Liver (tissue), 3 donors: ENCODE results near the gene SERPINA3.

Source experiments
- RAD21 ChIP-seq, 2 donors: IDR thresholded peaks; 2 replicates each; pipeline ENCODE4 v1.6.1; 2016; ENCODE audit warnings: antibody characterized with exemption in 2 of 2, mild to moderate bottlenecking in 2 of 2
- SP1 ChIP-seq: IDR thresholded peaks from 2 replicates; pipeline ENCODE4 v1.6.1; 2018; ENCODE audit warnings: antibody characterized with exemption, mild to moderate bottlenecking
- TAF1 ChIP-seq: conservative IDR thresholded peaks from 2 replicates; pipeline ENCODE4 v1.6.1; 2016; ENCODE audit warnings: antibody characterized with exemption, mild to moderate bottlenecking
- TF ChIP-seq, protein P1 (sequence below): fragments of 150-350 bp; IDR thresholded peaks from 2 replicates; pipeline ENCODE4 v1.5.1; 2017; ENCODE audit warnings: improper control_type of control experiment, low read depth, low read length; ENCODE audit not compliant: missing input control
- TF ChIP-seq, protein P2 (sequence below): IDR thresholded peaks from 2 replicates; pipeline ENCODE4 v1.6.1; 2016; ENCODE audit warnings: antibody characterized with exemption, mild to moderate bottlenecking
- TF ChIP-seq, protein P3 (sequence below): IDR thresholded peaks from 2 replicates; pipeline ENCODE4 v1.6.1; 2016; ENCODE audit warnings: antibody characterized with exemption
- TF ChIP-seq, protein P4 (sequence below): IDR thresholded peaks from 2 replicates; pipeline ENCODE4 v1.6.1; 2016; ENCODE audit warnings: antibody characterized with exemption
- donor health status: healthy.
- donor health status: healthy.

DNA sequence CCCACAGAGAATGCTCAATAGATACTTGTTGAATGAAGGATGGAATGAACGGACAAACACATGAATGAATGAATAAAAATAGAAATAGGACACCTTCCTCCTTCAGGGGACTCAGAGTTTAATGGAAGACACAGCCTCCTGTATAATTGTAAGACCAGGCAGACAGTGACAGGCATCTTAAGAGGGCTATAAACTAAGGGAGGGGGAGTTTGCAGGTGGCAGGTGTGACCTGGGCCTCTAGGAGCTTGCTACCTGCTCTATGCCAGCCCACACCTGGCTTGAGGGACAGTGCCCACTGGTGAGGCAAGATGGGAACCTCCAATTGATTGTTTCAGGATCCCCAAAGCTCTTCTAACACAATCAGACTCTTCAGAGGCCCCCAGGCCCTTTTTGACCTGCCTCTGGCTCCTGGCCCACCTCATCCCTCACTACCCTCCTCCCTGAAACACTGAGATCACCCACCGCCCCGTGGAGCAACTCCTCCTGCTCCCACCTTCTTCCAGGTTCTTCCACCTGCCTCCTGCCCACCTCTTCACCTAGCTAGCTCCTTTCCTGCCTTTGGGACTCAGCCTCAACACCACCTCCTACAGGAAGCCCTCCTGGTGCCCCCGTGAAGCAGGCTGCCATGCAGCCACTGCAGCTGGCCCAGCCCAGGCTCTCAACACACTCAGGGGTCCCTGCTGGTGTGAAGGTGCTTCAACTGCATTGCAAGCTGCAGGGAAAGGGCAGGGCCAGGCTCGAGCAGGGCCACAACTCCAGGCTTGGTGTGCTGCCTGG is 9.4 kb downstream of the SERPINA3 start:
- TF ChIP-seq RAD21 (IDR thresholded peaks at IDR 0.05) (no peak), TAF1 (no peak), SP1 (no peak)
- TF ChIP-seq, protein P1, sequence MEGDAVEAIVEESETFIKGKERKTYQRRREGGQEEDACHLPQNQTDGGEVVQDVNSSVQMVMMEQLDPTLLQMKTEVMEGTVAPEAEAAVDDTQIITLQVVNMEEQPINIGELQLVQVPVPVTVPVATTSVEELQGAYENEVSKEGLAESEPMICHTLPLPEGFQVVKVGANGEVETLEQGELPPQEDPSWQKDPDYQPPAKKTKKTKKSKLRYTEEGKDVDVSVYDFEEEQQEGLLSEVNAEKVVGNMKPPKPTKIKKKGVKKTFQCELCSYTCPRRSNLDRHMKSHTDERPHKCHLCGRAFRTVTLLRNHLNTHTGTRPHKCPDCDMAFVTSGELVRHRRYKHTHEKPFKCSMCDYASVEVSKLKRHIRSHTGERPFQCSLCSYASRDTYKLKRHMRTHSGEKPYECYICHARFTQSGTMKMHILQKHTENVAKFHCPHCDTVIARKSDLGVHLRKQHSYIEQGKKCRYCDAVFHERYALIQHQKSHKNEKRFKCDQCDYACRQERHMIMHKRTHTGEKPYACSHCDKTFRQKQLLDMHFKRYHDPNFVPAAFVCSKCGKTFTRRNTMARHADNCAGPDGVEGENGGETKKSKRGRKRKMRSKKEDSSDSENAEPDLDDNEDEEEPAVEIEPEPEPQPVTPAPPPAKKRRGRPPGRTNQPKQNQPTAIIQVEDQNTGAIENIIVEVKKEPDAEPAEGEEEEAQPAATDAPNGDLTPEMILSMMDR = no peak
- TF ChIP-seq, protein P2, sequence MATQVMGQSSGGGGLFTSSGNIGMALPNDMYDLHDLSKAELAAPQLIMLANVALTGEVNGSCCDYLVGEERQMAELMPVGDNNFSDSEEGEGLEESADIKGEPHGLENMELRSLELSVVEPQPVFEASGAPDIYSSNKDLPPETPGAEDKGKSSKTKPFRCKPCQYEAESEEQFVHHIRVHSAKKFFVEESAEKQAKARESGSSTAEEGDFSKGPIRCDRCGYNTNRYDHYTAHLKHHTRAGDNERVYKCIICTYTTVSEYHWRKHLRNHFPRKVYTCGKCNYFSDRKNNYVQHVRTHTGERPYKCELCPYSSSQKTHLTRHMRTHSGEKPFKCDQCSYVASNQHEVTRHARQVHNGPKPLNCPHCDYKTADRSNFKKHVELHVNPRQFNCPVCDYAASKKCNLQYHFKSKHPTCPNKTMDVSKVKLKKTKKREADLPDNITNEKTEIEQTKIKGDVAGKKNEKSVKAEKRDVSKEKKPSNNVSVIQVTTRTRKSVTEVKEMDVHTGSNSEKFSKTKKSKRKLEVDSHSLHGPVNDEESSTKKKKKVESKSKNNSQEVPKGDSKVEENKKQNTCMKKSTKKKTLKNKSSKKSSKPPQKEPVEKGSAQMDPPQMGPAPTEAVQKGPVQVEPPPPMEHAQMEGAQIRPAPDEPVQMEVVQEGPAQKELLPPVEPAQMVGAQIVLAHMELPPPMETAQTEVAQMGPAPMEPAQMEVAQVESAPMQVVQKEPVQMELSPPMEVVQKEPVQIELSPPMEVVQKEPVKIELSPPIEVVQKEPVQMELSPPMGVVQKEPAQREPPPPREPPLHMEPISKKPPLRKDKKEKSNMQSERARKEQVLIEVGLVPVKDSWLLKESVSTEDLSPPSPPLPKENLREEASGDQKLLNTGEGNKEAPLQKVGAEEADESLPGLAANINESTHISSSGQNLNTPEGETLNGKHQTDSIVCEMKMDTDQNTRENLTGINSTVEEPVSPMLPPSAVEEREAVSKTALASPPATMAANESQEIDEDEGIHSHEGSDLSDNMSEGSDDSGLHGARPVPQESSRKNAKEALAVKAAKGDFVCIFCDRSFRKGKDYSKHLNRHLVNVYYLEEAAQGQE = no peak
- TF ChIP-seq, protein P3, sequence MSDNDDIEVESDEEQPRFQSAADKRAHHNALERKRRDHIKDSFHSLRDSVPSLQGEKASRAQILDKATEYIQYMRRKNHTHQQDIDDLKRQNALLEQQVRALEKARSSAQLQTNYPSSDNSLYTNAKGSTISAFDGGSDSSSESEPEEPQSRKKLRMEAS = no peak
- TF ChIP-seq, protein P4, sequence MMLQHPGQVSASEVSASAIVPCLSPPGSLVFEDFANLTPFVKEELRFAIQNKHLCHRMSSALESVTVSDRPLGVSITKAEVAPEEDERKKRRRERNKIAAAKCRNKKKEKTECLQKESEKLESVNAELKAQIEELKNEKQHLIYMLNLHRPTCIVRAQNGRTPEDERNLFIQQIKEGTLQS = no peak
